WI38 (cell line): Measurements from ENCODE around the gene TXNDC17.
"Not testable (repeated sequence)": the region's sequence is repeated elsewhere in the genome, so short reads cannot be mapped to it uniquely, and the experiment has no call there.

Experiments
- H3K4me3 ChIP-seq: 2 replicates; pipeline ENCODE4 v1.5.1; 2011; ENCODE audit warnings: low read depth, mild to moderate bottlenecking, control low read depth, low read length
- TF ChIP-seq, protein P1 (sequence below): IDR thresholded peaks from 2 replicates; pipeline ENCODE4 v1.5.1; 2012; ENCODE audit warnings: low read depth, mild to moderate bottlenecking, control low read depth, low read length

TXNDC17 gene

DNA sequence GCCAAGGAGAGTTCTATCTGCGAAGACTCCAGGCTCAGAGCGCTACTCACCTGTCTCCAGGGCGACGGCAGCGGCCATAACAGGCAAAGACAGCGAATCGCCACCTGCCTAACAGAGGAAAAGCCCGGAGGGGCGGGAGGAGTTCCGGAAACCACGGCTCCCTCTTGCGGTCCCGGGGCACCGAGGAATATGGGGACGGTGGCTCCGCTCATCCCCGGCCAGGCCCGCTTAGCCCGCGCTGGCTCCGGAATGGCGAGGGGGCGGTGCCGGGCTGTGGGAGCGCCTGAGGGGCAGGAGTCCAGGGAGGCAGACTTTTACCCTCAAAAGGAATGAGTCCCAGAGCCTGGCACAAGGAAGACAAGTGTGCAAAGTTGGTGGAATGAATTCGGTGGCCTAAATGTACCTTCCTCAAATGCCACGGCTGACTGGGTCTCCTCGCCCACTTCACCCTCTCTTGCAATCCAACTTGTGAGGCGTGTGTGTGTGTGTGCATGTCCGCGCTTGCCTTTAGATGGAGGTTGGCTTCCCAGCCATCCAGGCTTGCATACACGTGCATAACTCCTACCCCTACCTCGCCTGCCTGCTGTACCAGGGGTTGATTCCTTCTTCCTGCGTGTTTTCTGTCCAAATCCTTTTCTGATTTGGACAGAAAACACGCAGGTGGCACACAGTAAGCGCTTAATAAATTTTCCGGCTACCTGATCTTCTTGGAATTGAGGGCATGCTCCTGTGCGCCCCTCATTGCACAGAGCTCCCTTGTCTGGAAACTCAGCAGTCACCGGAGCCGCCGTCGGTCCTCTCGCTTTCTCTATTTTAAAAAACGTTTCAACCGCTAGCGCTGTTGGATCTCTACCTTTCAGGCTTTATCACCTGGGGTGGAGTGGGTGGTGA is 14.2 kb downstream of the TXNDC17 start:
- TF ChIP-seq, protein P1, sequence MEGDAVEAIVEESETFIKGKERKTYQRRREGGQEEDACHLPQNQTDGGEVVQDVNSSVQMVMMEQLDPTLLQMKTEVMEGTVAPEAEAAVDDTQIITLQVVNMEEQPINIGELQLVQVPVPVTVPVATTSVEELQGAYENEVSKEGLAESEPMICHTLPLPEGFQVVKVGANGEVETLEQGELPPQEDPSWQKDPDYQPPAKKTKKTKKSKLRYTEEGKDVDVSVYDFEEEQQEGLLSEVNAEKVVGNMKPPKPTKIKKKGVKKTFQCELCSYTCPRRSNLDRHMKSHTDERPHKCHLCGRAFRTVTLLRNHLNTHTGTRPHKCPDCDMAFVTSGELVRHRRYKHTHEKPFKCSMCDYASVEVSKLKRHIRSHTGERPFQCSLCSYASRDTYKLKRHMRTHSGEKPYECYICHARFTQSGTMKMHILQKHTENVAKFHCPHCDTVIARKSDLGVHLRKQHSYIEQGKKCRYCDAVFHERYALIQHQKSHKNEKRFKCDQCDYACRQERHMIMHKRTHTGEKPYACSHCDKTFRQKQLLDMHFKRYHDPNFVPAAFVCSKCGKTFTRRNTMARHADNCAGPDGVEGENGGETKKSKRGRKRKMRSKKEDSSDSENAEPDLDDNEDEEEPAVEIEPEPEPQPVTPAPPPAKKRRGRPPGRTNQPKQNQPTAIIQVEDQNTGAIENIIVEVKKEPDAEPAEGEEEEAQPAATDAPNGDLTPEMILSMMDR, result no peak
- no peak overlapping the region for H3K4me3 ChIP-seq

DNA sequence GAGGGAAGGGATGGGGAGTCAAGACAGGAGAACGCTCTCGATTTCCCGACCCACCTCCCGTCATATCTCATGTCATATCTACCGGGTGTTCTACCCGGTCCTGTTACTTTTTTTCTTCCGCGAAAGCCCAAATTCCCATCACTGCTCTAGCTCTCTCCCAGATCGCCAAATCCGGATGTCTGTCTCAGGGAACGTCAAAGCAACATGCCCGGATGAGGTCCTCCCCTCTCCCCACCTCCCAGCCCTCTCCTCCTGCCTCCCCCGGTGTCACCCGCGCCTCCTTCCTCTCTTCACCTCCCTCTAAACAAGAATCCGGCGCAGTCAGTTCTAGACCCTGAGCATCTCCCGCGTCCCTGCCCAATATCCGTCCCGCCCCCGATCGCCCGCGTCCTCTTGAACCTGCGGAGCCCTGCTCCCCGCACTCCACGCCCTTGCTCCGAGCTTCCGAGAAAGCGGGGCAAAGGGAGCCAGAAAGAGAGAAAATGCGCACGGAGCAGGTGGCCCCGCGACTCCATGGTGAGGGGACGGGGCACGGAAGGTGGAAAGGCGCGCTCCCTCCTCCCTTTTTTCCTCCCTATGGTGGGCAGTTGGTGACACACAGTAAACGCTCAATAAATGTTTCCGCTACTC is 15.0 kb downstream of the TXNDC17 start:
- not testable (repeated sequence) for H3K4me3 ChIP-seq

DNA sequence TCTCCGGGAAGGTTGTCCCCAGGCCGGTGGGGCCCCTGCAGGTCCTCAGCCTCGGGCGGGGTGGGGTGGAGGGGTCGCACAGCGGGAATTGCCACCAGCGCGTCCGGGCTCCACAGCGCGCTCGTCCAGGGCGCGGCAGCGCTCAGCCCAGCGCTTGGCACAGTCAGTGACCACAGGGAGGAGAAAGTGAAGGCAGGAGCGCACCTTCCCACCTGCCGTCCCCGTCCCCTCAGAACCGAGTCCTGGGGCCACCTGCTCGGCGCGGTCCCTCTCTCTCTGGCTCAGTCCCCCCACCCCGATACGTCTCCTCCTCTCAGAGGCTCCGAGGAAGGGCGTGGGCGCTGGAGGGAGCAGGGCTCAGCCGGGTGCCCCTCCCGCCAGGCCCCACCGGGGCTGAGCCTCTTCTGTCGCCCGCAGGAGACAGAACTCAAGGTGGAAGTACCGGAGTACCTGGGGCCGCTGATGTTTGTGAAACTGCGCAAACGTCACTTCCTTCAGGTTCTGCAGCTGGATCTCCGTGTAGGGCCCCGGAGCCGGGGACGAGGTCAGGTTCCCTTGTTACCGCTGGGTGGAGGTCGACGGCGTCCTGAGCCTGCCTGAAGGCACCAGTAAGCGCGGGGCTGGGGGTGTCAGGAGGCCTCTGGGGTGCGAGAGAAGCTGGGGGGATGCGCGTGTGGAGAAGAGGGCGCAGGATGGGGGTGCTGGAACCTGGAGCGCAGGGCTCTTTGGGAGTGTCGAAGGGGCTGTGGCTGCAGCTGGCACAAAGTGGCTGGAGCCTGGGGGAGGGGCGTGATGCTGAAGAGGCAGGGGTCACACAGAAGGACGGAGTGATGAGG is 16.2 kb downstream of the TXNDC17 start:
- H3K4me3 ChIP-seq, result not testable (repeated sequence)

- TF ChIP-seq, protein P1, result no peak
- H3K4me3 ChIP-seq, result no peak overlapping the region
Observed at GRCh38 chr17:6657633-6658287, 16.9 kb downstream of the TXNDC17 start.

GRCh38 chr17:6658411-6658810 is 17.6 kb downstream of the TXNDC17 start:
- H3K4me3 ChIP-seq, result not testable (repeated sequence)

- no peak overlapping the region for H3K4me3 ChIP-seq
- TF ChIP-seq, protein P1, result no peak
Observed at GRCh38 chr17:6660101-6660500, 19.2 kb downstream of the TXNDC17 start.

GRCh38 chr17:6660805-6661463 is 20.1 kb downstream of the TXNDC17 start:
- H3K4me3 ChIP-seq, result no peak overlapping the region

DNA sequence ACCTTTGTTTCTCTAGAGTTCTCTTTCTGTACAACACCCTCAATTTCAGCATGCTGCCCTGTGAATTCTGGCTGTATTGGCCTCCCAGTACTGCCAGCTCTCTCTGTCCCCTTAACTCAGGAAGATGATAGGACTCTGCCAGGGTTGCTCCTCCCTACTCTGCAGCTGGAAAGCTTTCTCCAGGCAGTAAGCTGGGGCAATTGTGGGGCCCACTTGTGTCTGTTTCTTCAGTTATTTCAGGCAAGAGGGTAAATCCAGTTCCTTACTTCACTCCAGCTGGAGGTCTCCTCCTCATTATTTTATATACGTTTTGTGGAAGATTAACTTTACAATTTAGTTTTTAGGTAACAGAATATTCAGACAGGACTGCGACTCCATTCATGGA is 20.6 kb downstream of the TXNDC17 start:
- TF ChIP-seq, protein P1, result no peak
- no peak overlapping the region for H3K4me3 ChIP-seq

More at GRCh38 chr17:6660805-6661463, 20.1 kb downstream of the TXNDC17 start:
- TF ChIP-seq, protein P1, result no peak

- not testable (repeated sequence) for H3K4me3 ChIP-seq
Observed at GRCh38 chr17:6663200-6663599, 22.3 kb downstream of the TXNDC17 start.
